ENCODE results near the gene PFKL.

DNA sequence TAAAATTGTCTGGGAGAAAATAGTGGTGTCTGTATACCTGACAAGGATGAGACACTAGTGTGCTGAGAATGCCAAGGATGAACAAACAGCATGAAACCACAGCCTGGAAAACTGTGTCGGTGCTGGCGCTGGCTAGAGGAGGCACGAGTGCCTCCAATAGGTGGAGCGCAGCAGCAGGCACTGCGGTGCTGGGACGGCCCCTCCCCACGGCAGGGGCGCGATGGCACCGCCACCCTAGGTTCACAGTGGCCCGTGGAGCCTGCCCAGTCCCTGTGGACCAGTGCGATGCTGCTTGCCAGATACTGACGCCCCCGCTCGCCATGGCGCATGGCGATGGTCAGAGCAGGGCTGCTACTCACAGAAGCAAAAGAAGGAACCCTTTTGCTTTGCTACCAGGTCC is 32.5 kb downstream of the PFKL start:
- TF ChIP-seq EZH2phosphoT487 (IDR thresholded peaks at IDR 0.05; ENCODE audit: insufficient read depth, low read depth), result no peak
- TF ChIP-seq EZH2 (IDR thresholded peaks at IDR 0.05; ENCODE audit: insufficient read depth, poor library complexity, severe bottlenecking), result no peak
